HG02623 (cell line): Measurements from ENCODE around the gene FOXP2.
"Not testable (repeated sequence)": the region's sequence is repeated elsewhere in the genome, so short reads cannot be mapped to it uniquely, and the experiment has no call there.

Experiments
- ATAC-seq: cut with Tn5 transposase; IDR thresholded peaks from one replicate; pipeline ENCODE4 v1.9.1; 2021; ENCODE audit warnings: moderate library complexity; ENCODE audit not compliant: unreplicated experiment

The FOXP2 gene

DNA sequence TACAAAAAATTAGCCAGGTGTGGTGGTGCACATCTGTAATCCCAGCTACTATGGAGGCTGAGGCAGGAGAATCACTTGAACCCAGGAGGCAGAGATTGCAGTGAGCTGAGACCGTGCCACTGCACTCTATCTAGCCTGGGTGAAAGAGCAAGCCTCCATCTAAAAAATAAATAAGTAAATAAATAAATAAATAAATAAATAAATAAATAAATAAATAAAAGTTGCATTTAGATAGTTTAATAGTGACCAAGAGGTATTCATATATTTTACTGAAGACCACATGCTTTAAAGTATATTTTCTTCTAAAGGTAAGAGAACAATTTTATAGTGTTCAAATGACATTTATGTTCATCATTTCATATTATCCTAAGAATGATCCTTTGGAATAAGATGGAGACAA is 82.9 kb downstream of the FOXP2 start:
- not testable (repeated sequence) for ATAC-seq

DNA sequence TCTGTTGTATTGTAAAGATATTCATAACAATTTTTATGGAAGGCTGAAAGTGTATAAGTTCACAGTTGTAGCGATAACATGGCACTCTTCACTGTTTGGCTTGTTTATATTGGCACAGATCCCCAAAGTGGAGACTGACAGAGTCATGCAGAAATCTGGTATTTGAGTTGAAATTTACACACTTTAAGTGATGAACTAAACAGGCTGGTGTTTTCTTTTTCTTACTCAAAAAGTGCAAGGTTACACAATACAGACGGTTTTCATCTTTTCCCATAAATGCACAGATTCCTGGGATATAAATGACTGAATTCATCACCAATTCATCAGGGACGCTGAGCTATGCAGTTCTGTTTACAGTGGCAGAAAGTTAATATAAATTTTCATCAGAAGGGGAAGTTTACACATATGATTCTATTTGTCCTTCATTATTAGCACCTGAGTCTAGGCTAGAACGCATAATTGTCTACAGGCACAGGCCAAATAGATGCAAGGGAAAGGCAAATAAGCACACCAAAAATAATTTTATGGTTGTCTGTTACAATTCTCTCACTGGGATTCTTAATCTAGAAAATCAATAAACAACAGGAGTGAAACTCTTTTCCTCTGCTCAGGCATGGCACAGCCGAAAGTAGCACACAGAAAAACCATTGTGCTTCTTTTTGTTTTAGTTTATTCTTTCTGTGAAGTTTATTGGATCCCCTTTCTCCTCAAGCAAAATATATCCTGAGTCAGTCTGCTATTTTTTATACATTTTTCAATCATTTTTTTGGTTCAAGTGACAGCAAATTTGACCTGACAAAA is 88.0 kb downstream of the FOXP2 start:
- ATAC-seq, result no peak

GRCh38 chr7:114504586-114504985 is 90.0 kb downstream of the FOXP2 start:
- ATAC-seq, result no peak

DNA sequence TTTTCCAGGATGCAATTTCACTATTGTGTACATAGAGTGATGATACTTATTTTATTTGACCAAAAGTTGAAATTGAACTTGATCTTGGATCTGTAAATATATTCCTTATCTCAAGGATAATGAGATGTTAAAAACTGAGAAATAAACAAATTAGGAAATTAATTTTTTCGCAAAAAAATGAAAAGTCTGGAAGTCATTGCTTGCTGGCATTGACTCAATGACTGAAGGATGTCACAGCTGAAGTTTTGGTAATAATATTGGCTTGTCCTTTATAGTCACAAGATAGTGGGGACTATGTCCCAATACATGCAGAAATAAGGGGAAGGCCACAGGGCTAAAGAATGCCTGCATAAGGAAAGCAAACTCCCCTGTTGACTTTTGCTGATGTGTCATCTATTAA is 92.8 kb downstream of the FOXP2 start:
- ATAC-seq, result no peak

GRCh38 chr7:114508086-114508485 is 93.5 kb downstream of the FOXP2 start:
- no peak for ATAC-seq

GRCh38 chr7:114510824-114511223 is 96.2 kb downstream of the FOXP2 start:
- ATAC-seq, result not testable (repeated sequence)

DNA sequence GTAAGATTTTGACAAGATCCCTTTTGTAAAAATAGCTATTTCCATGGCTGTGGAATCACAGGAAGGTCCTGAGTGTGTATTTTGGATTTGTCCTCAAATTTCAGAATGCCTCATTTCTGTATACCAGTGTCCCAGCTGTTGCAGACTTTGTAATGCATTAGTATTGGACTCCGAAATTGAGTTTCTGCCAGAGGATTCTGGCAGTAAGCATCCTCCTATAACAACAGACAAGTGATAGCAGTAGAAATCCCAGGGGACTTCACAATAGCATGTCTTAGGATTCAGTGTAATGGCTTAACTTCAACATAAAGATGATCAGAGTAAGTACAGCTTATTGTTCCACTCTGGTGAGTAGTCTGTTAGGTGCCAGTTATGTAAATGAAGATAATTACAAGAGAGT is 104.6 kb downstream of the FOXP2 start:
- no peak for ATAC-seq

- ATAC-seq, result no peak
These were observed 107.5 kb downstream of the FOXP2 start for GRCh38 chr7:114522081-114522480.

GRCh38 chr7:114527589-114527988 is 113.0 kb downstream of the FOXP2 start:
- ATAC-seq, result no peak

GRCh38 chr7:114530057-114530611 is 115.5 kb downstream of the FOXP2 start:
- no peak for ATAC-seq

- no peak for ATAC-seq
These were observed 116.7 kb downstream of the FOXP2 start for GRCh38 chr7:114531326-114531725.

DNA sequence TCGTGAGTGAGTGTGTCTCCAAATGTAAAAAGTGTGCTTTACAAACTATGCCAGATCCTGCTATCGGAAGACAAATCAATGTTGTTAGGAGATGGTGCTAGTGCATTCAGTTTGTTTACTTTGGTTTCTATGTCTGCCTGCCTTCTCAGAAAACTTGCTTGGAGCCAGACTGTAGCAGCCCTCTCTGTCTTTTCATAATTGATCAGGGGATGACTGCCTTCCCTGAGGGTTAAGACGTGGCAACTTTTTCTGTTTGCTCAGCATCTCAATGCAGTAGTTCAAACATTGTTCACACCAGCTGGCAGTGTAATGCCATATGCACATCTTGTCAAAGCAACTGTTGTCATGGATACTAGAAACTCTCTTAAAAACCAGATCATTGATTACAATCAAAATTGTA is 118.5 kb downstream of the FOXP2 start:
- ATAC-seq, result no peak

DNA sequence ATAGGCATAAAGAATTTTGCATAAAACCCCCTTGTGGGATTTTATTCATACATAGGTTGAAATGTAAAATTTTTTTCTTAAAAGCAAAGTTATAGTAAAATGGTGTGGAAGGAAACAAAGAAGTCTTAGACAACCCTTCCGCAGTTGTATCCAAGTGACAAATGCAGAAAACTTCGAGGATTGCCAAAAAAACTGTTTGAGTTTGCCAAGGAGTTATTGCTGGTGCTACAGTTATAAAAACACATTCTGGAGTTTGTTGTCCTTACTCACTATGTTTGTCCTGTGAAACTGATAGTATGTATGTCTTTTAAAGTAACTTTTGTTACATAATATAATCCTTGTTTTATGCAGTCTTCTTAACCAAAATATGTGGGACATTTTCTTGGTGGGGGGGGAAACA is 120.3 kb downstream of the FOXP2 start:
- ATAC-seq, result no peak

DNA sequence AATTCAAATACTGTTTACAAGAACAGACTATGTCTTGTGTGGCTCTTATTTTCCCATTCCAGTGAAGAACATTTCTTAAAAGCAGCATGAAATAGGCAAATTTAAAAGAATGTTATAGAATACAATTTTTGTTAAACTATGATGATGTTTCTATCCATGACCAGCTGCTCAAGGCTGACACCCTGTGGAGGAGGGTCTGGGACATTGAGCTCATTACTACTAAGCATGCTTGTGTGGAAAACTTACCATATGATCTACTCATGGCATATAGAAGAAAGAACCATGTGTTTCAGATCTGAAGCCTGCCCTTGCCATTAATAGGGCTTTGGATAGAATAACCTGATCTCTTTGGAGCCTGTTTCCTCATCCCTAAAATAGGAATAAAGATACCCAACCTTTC is 125.0 kb downstream of the FOXP2 start:
- ATAC-seq, result no peak

- no peak for ATAC-seq
These were observed 125.7 kb downstream of the FOXP2 start for GRCh38 chr7:114540291-114540690.

- ATAC-seq, result not testable (repeated sequence)
These were observed 132.7 kb downstream of the FOXP2 start for GRCh38 chr7:114547346-114547745.

GRCh38 chr7:114548081-114548980 is 133.7 kb downstream of the FOXP2 start:
- no peak for ATAC-seq

DNA sequence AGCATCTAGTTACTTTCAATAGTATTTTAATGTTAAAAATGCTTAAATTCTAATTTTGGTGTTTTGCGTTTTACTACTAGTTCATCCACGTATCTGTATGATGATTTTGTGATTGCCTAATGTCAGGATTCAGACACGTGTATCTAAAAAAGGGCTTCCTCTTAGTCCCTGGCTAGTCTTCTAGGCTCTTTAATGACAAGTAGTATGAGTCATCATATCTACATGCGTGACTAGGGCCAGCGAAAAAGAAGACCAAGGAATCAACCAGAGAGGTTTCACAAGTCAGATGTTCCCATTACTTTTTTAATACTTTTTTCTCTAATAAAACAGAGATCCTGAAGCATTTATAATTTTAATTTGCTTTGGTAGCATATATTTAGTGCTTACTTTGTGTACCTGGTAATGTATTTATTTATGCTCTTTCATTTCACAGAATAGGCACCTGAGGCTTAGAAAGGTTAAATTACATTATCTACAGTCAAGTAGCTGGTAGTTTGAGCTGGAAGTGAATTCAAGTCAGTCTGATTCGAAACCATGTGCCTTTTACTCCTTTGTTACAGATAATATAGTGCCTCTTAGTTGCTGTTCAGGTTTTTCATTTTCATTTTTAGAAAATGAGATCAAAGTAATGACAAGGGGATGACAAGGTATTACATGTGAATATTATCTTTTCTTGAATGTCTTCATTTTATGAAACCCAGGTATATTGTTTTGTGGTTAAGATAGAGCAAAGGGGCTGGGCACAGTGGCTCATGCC is 140.3 kb downstream of the FOXP2 start:
- ATAC-seq, result peak; percentile 68

GRCh38 chr7:114567416-114567815 is 152.8 kb downstream of the FOXP2 start:
- ATAC-seq, result no peak

DNA sequence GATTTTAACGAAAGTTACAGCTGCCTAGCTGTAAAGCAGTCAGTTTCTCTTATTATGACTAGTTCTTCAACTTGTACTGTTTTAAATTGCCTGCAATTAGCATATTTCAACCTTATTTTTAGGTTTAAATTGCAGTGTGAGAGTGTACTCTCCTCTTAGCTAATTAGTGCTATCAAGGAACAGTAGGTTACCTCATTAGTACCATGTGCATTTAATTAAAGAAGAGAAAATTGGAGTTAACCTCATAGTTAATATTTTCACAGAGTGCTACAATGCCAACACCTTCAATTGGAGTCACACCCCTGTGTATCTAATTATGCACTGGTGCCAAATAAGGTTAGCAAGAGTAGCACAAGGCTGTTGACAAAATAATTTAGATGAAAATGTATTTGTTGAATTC is 154.6 kb downstream of the FOXP2 start:
- ATAC-seq, result no peak

- ATAC-seq, result no peak
These were observed 159.8 kb downstream of the FOXP2 start for GRCh38 chr7:114574384-114574783.
